MM.1S (cell line): ENCODE results near the gene NCKAP5.

ENCODE experiments used
- DNase-seq: peaks from one replicate; pipeline ENCODE4 v3.0.0-alpha.2; 2015
- H2AFZ ChIP-seq: fragments of 300-600 bp; sonication (generic); 2 replicates; pipeline ENCODE4 v1.6.0; 2016; ENCODE audit warnings: antibody characterized with exemption, low read length
- H3F3A ChIP-seq: fragments of 300-600 bp; sonication (generic); 2 replicates; pipeline ENCODE4 v1.6.1; 2016; ENCODE audit warnings: mild to moderate bottlenecking, antibody characterized with exemption, low read length, moderate library complexity, mixed read lengths; ENCODE audit not compliant: insufficient read depth
- H3K27ac ChIP-seq: fragments of 300-600 bp; sonication (generic); 2 replicates; pipeline ENCODE4 v1.5.1; 2016; ENCODE audit warnings: mild to moderate bottlenecking, low read length
- H3K27me3 ChIP-seq: fragments of 300-600 bp; sonication (generic); replicated peaks from 2 replicates; pipeline ENCODE4 v1.6.0; 2016; ENCODE audit warnings: low read length; ENCODE audit not compliant: insufficient read depth
- H3K36me3 ChIP-seq: fragments of 300-600 bp; sonication (generic); replicated peaks from 2 replicates; pipeline ENCODE4 v1.6.1; 2016; ENCODE audit warnings: mild to moderate bottlenecking, low read length, mixed read lengths; ENCODE audit not compliant: insufficient read depth
- H3K4me1 ChIP-seq: fragments of 300-600 bp; sonication (generic); 2 replicates; pipeline ENCODE4 v1.6.1; 2016; ENCODE audit warnings: low read length, mixed read lengths
- H3K4me2 ChIP-seq: fragments of 300-600 bp; sonication (generic); 2 replicates; pipeline ENCODE4 v1.6.0; 2016; ENCODE audit warnings: low read depth, low read length
- H3K4me3 ChIP-seq: fragments of 300-600 bp; sonication (generic); 2 replicates; pipeline ENCODE4 v1.5.1; 2016; ENCODE audit warnings: low read length, mixed read lengths
- H3K79me2 ChIP-seq: fragments of 300-600 bp; sonication (generic); 2 replicates; pipeline ENCODE4 v1.6.1; 2016; ENCODE audit warnings: mixed run types, low read length, mixed read lengths
- H3K9ac ChIP-seq: fragments of 300-600 bp; sonication (generic); 2 replicates; pipeline ENCODE4 v1.6.1; 2016; ENCODE audit warnings: low read length, mixed read lengths
- H3K9me2 ChIP-seq: fragments of 300-600 bp; sonication (generic); replicated peaks from 2 replicates; pipeline ENCODE4 v1.6.1; 2016; ENCODE audit warnings: mild to moderate bottlenecking, low read length, mixed read lengths; ENCODE audit not compliant: insufficient read depth
- H3K9me3 ChIP-seq: fragments of 300-600 bp; sonication (generic); replicated peaks from 2 replicates; pipeline ENCODE4 v1.6.1; 2016; ENCODE audit warnings: mild to moderate bottlenecking, low read length, mixed read lengths; ENCODE audit not compliant: insufficient read depth
- H4K20me1 ChIP-seq: fragments of 300-600 bp; sonication (generic); 2 replicates; pipeline ENCODE4 v1.6.1; 2016; ENCODE audit warnings: mild to moderate bottlenecking, low read length, moderate library complexity, mixed read lengths; ENCODE audit not compliant: insufficient read depth
- EZH2 ChIP-seq: fragments of 300-600 bp; sonication (generic); optimal IDR thresholded peaks from 2 replicates; pipeline ENCODE3; 2017; ENCODE audit warnings: low read depth, mild to moderate bottlenecking, antibody characterized with exemption, low read length, mixed read lengths
- EZH2phosphoT487 ChIP-seq: fragments of 300-600 bp; sonication (generic); IDR thresholded peaks from 2 replicates; pipeline ENCODE4 v1.6.1; 2018; ENCODE audit warnings: antibody characterized with exemption, low read length
- TF ChIP-seq, protein P1 (sequence below): fragments of 300-600 bp; sonication (generic); IDR thresholded peaks from 2 replicates; pipeline ENCODE4 v1.5.1; 2016; ENCODE audit warnings: antibody characterized with exemption, low read length, mixed read lengths

Gene NCKAP5

DNA sequence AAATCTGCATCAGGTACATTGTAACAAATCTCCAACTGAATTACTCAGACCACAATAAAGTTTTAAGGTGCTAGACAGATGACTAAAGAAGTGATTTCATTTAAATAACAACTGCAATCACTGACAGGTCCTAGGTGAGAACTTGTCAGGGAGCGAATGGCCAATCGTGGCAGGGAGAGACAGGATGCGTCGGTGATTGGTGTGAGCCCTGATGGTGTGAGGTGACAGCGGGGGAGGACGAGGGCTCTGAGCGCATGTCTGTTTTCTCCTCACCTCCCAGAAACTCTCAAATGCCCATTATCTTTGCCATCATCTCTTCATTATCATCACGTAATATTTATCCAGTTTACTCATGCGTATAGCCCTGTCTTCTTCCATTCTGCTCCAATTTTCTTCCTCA, 690.3 kb downstream of the NCKAP5 start:
- Histone ChIP-seq H3K36me3 (no peaks in the 10 kb centered on the region), H3K4me1 (no peaks in the 10 kb centered on the region), H3K4me2 (no peak overlapping the region), H2AFZ (no peak overlapping the region), H3K27ac (no peak overlapping the region), H3K4me3 (no peak overlapping the region), H3K9me3 (no peaks in the 10 kb centered on the region), H4K20me1 (no peaks in the 10 kb centered on the region), H3K27me3 (no peaks in the 10 kb centered on the region), H3K9ac (no peak overlapping the region), H3K79me2 (no peaks in the 10 kb centered on the region), H3F3A (no peaks in the 10 kb centered on the region), H3K9me2 (no peaks in the 10 kb centered on the region)
- TF ChIP-seq EZH2phosphoT487: no peak
- no peak for TF ChIP-seq EZH2
- TF ChIP-seq, protein P1, sequence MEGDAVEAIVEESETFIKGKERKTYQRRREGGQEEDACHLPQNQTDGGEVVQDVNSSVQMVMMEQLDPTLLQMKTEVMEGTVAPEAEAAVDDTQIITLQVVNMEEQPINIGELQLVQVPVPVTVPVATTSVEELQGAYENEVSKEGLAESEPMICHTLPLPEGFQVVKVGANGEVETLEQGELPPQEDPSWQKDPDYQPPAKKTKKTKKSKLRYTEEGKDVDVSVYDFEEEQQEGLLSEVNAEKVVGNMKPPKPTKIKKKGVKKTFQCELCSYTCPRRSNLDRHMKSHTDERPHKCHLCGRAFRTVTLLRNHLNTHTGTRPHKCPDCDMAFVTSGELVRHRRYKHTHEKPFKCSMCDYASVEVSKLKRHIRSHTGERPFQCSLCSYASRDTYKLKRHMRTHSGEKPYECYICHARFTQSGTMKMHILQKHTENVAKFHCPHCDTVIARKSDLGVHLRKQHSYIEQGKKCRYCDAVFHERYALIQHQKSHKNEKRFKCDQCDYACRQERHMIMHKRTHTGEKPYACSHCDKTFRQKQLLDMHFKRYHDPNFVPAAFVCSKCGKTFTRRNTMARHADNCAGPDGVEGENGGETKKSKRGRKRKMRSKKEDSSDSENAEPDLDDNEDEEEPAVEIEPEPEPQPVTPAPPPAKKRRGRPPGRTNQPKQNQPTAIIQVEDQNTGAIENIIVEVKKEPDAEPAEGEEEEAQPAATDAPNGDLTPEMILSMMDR: no peak
- no peak for DNase-seq

DNA sequence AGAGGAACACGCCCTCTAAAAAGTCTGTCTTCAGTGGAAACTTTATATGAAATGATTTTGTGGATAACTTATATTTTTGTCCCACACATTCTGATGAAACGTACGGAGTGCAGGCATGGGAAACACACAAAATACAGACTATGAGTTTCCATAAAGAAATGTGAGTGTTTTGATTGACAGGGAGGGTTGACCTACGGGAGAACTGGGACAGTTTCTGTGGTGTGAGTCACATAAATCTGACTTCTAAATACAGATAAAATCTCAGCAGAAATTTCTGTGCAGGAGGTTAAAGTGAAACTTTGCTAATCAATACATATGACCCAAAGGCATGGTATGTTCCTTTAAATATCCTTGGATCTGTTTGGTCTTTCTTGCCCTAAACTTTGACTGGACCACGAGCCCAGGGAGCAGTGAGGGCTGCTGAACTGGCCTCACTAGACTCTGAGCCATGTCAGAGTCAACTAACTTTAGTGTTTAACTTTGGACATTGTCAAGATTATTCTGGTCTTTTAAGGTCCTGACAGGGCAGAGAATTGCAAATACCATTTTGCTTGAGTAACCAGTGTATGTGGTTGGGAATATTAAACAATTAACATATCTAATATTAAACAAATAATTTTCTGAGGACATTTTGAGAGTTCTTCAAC, 691.4 kb downstream of the NCKAP5 start:
- Histone ChIP-seq H3K27ac (no peak overlapping the region), H3K4me2 (no peak overlapping the region), H3K4me1 (no peaks in the 10 kb centered on the region), H3K36me3 (no peaks in the 10 kb centered on the region), H3K9me2 (no peaks in the 10 kb centered on the region), H3K27me3 (no peaks in the 10 kb centered on the region), H3K9ac (no peak overlapping the region), H3F3A (no peaks in the 10 kb centered on the region), H4K20me1 (no peaks in the 10 kb centered on the region), H3K4me3 (no peak overlapping the region), H2AFZ (no peak overlapping the region), H3K79me2 (no peaks in the 10 kb centered on the region), H3K9me3 (no peaks in the 10 kb centered on the region)
- TF ChIP-seq EZH2phosphoT487 (no peak), EZH2 (no peak)
- TF ChIP-seq, protein P1: no peak
- no peak for DNase-seq

DNA sequence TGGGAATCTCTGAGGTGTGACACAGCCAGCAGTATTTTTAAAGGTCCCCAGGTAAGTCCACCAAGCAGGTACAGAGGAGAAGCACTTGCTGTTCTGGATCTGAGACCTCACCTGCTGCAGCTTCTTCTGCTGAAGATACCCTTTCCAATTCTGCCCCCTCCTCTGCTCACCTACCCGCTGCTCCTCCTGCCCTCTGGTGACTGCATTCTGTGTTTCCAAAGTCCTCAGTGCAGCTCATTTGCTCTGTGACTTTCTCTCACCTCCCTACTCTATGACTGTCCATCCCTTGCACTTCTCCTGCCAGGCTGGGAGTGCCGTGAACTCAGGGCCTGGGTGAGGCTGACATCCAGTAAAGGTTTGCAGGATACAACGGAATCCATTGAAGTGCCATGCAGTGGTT, 693.1 kb downstream of the NCKAP5 start:
- Histone ChIP-seq H3K9me3 (no peaks in the 10 kb centered on the region), H4K20me1 (no peaks in the 10 kb centered on the region), H3K27ac (no peak overlapping the region), H3K9me2 (no peaks in the 10 kb centered on the region), H3K4me1 (no peaks in the 10 kb centered on the region), H3K27me3 (no peaks in the 10 kb centered on the region), H2AFZ (no peak overlapping the region), H3K9ac (no peak overlapping the region), H3K79me2 (no peaks in the 10 kb centered on the region), H3K4me2 (no peak overlapping the region), H3K36me3 (no peaks in the 10 kb centered on the region), H3K4me3 (no peak overlapping the region), H3F3A (no peaks in the 10 kb centered on the region)
- no peak for TF ChIP-seq EZH2phosphoT487
- no peak for TF ChIP-seq EZH2
- TF ChIP-seq, protein P1: no peak
- no peak for DNase-seq
